DMS79 treated with DMSO at 0.1 percent for 48 hours (cell line): ENCODE results near the gene PGRMC2.

Experiments used
- DNase-seq: peaks from one replicate; lab custom pipeline; 2025; lab: John Stamatoyannopoulos, UW

The PGRMC2 gene

DNA sequence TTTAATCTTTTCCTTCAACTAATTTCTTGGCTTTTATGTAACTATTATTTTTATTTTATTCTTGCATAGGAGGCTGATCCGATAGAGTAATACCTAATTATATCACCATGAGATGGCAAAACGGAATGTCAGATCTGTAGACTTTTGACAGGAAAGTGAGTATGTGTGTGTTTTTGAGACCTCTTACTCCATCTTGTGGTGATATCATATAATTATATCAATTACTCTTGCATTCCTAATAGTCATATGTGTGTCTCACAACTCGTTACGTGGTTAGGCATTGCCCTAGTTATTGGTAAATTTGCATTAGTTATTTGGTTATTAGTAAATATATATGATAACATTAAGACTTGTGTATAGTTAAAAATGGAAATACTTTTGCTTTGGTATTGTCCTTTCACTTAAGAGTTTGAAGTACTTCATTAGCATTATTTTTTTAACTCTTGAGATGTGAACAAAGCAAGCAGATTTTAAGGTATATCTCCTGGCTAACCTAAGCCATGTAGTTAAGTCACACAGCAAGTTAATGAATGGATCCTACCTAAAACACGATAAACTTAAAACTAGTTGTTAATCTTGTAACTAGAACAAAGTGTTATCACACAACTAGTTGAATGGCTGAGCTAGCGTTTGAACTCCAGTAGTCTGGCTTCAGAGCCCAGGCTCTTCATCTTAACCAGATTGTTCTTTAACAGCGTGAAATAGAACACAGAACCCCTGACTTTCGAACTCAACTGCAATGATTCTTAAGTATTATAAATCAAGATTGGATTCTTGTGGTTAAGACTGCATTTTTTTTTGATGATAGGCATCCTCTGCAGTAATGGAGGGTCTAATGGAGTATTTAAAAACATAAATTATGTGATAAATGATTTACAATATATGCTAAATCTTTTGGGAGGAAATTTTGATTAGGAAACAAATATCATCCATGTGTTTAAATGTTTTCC is 67.1 kb downstream of the PGRMC2 start:
- no peak for DNase-seq
